Activated CD4-positive, alpha-beta T cell treated with anti-CD3 and anti-CD28 coated beads for 24 hours (primary cell): ENCODE data around the gene OR2AG2.

Source experiments
- DNase-seq, 2 donors: peaks; one replicate each; pipeline ENCODE4 v3.0.0-alpha.2; 2020; ENCODE audit warnings: low read depth in 2 of 2

Gene OR2AG2

DNA sequence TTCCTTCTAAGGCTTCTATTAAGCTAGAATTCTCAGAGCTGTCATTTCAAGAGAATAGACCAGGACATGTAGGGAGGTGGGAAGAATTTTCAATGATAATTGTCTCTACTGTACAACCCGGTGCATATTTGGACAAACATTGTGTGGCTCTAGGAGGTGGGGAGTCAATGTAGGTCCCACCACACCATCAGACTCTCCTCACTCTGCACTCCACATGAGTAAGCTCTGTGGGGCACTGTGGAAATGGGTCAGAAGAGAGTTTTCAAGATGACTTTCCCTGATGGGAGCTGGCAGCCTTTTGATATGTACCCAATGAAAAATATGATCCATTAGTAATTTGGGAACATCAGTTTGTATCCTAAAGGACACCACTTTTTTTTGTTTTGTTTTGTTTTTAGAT lies 33.2 kb downstream of the OR2AG2 start:
- no peak for DNase-seq

DNA sequence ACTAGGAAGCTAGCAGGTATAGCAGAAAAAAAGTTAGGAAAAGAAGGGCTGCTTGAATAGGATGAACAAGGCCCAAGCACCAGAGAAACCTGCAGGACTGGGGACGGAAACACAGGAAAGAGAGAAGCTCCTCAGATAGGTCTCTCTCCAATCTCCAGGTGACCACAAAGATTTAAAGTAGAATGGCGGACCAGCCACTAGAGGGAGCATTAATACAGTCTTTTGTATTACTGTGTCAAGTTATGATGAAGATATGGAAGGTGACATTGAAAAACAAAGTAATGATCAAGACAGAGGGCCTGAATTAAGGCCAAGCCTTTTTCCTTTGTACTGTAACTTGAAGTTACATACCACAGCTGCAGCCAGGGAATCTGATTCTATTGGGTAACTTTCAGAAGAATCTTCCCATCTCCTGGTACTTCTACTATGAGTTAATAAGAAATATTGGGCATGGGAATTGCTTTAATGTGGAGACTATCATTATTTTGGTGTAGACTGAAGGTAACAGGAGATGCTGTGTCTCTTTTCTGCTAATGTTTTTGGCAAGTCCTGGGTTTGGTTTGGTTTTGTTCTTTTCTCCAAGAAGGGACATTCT lies 33.8 kb downstream of the OR2AG2 start:
- DNase-seq: peak; percentile 42 to 64

DNA sequence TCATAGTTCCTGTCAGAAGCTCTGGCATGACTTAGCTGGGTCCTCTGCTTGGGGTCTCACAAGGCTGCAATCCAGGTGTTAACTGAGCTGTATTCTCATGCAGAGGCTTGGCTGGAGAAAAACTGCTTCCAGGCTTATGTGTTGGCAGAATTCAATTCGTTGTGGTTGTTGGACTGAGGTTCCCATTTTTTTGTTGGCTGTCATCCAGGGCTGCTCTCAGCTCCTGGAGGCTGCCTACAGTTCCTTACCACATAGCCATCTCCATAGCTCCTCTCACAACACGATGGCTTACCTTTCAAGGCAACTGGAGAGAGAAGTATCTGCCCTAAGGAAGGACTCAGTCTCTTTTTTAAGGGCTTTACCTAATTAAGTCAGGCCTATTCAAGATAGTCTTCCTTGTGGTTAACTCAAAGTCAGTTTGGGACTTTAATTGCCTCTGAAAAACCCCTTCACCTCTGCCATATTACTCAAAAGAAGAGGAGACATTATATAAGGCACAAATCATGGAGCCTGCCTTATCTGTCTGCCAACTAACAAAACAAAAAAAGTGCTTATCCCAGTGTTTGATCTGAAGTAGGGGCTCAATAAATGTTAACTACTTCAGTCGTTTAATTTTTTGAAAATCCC lies 35.2 kb downstream of the OR2AG2 start:
- DNase-seq: no peak

DNA sequence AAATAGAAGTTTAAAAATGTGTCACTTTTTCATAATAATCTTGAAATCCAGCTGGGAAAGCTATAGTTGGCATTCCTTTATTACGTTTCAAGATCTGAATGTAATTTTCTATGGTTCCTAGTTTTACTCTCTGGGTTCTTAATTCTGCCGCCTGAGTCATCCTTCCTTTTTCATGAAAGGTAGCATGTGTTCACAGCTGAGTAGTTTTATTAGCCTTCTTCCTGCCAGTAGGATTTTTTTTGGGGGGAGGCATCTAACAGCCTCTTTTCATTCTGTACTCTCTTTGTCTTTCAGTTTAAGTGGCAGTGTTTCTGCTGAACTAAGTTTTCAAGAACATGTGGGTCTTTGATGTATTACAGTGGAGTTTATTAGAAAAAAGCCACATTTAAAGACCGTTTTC lies 36.5 kb downstream of the OR2AG2 start:
- DNase-seq: no peak

DNA sequence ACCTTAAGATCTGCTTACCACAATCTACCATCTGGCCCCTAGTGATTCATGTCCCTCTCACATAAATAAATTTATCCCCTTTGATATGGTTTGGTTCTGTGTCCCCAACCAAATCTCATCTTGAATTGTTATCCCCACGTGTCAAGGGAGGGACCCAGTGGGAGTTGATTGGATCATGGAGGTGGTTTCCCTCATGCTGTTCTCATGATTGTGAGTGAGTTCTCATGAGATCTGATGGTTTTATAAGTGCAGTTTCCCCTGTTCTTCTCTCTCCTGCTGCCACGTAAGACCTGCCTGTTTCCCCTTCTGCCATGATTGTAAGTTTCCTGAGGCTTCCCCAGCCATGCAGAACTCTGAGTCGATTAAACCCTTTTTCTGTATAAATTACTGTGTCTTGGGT lies 37.2 kb downstream of the OR2AG2 start:
- DNase-seq: no peak

DNA sequence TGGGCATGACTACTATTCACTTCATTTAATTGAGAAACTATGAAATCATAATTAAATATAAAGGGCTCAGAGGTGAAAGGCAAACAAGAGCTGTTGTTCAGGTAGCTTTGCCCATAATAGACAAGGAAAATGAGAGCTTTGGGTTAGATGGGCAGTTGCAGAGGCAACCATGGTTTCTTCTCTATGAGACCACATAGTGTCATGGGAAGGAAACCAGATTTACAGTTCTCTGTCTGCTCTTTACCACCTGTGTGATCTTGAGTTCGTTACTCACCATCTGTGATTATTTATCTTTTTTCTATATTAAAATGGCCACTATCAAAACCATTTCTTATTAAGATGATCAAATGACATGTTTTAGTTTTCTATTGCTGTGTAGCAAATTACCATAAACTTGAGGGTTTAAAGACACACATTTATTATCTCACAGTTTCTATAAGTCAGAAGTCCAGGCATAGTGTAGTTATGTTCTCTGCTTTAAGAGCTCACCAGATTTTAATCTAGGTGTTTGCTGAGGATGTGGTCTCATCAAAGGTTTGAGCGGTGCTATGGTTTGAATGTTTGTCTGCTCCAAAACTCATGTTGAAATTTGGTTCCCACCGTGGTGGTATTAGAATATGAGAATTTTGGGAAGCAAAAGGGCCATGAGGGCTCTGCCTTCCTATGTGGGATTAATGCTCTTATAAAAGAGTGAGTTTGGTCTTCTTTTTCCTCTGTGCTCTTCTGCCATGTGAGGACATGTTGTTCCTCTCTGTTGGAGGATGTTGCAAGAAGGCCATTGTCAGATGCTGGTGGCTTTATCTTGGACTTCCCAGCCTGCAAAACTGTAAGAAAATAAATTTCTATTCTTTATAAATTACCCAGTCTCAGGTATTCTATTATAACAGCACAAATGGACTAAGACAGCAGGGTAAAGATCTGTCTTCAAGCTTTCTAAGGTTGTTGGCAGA lies 38.2 kb downstream of the OR2AG2 start:
- DNase-seq: no peak

DNA sequence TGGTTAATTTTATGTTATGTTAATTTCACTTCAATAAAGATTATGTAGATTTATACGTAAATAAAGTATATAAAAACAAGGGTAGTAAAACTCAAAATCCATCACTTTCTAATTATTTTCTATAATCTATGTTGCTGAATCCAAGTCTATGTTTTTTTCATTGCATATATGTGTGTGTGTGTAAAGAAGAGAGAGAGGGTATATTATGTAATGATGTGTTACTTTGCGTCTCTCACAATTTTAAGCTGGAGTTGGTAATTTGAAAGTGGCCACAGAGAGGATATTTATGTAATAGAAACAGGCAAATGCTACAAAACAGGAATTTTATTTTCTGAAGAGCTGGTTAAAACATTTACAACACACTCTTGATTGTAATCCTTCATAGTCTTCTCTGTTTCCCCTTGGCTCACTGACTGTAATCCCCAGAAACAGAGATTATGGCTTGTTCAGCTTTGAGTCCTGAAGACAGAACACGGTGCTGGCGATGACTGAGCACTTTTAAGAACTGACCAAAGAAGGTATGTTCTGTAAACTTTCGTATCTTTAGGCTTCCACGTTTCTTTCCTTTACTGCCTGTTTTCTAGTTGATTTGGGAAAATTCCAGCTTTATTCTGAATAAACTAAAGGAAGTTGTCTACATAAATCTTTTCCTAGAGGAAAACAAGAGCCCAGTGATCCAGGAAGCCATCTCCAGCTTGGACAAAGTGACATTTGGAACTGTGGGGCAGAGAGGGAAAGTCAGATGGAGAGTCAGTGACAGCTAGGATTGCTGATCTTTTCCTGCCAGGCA lies 43.6 kb downstream of the OR2AG2 start:
- DNase-seq: no peak

DNA sequence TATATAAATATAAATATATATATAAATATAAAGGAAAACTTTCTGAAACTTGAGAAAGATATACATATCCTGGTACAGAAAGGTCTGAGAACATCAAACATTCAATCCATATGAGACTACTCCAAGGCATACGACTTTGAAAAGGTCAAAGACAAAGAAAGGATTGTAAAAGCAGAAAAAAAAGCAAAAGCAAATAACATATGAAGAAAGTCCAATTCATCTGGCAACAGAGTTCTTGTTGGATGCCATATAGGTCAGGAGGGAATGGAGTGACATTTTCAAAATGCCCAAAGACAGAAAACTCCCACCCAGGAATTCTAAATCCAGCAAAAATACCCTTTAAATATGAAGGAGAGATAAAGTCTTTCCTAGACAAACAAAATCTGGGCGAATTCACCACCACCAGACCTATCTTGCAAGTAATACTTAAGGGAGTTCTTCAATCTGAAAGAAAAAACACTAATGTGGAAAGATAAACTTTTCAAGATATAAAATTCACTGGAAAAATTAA lies 46.3 kb downstream of the OR2AG2 start:
- DNase-seq: no peak

DNA sequence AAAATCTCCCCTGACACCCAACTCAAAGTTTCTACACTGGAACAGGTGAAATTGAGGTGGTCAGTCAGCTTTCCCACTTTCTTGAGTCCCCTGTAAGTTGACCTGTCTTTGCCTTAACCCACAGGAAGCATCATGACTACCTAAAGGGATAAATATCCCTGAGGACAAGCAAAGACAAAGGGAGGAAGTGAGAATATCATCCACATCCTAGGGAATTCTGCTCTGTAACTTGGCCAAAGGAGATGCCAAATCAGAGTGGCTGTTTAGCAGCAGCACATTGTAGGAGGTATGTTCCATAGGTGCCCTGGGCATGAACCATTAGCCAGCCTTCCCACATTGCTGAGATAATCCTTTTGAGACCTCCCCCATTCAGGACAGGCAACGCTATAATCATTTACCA lies 47.8 kb downstream of the OR2AG2 start:
- no peak for DNase-seq

DNA sequence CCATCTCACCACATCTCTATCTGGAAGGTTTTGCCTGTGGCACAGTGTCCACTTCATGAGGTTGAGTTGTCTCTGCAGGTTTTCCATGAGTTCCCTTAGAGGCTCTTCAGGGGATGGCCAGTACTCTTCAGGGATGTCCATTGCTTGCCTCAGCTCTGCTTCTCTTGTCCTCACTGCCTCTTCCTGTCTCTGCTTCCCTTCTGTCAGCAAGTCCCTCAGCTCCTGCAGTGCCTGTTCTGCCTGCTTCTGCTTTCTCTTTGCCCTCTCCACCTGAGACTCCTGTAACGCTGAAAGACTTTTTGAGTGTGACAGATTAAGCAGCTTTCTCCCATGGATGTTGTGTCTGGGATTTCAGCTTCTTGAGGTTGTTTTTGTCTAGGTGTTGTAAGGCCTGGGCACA lies 50.4 kb downstream of the OR2AG2 start:
- no peak for DNase-seq

DNA sequence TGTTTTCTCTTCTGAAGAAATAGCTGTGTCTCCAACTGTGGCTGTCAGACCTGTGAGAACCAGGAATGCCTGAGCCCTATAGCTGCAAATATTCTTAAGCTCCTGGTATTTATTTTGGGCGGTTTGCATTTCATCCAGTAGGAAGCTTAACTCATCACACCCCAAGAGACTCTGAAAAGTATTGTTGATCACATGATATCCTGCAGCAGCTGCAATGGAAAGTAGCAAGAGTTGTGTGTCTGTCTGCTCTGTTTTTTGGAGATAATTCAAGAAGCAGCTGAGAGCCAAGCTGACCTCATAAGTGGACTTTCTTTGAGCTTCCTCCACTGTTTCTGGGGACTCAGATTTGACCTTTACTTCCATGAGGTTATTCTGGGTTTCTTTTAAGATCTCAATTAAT lies 52.2 kb downstream of the OR2AG2 start:
- no peak for DNase-seq

DNA sequence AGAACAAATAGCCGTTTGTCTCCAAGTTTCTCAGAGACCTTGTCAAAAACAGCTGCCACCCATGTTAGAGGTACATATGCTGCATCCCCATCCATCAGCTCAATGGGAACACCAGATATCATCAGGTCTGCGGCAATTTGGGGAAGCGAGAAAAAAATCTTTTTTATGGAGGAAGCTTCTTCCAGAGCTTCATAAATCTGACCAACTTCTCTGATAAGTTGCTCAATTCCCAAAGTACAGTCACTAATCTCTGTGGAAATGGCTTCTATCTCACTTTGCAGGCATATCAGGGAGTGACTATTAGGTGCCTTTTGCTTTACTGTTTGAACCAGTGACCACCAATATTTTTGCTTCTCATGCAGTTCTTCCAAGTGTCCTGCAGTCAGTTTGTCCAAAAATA lies 54.4 kb downstream of the OR2AG2 start:
- no peak for DNase-seq
